PC-3 (cell line): Measurements from ENCODE around the gene ZMIZ1. TPM values are rescaled to one million over a fixed set of nuclear protein-coding genes. Genes with fewer than 3 reads are reported as not detected.

Experiments
- ATAC-seq: fragments of 200-7000 bp; cut with Tn5 transposase; 2 replicates; pipeline ENCODE4 v1.9.1; 2020; ENCODE audit warnings: mild to moderate bottlenecking, moderate library complexity
- BruUV-seq: library from RNA; stranded (reverse); fragments of 400-500 nt; replicated peaks from 2 replicates; lab custom pipeline; 2021; lab: Mats Ljungman, UMichigan
- CTCF ChIA-PET: fragments of 300-600 bp; sonication (Branson Sonifier 250); formaldehyde crosslinking; loops from one replicate; lab custom pipeline; 2022; ENCODE audit warnings: antibody characterized with exemption; lab: Charles Lee
- POLR2A ChIA-PET: fragments of 300-600 bp; sonication (Branson Sonifier 250); formaldehyde crosslinking; loops from one replicate; lab custom pipeline; 2022; ENCODE audit warnings: antibody characterized with exemption; ENCODE audit not compliant: unreplicated experiment; lab: Charles Lee
- DNase-seq: peaks from one replicate; pipeline ENCODE4 v3.0.0-alpha.2; 2015
- H2AFZ ChIP-seq: fragments of 300-600 bp; sonication (generic); 2 replicates; pipeline ENCODE4 v1.6.0; 2016; ENCODE audit warnings: antibody characterized with exemption, low read length
- H3F3A ChIP-seq: fragments of 300-600 bp; sonication (generic); one replicate; pipeline ENCODE4 v1.6.0; 2017; ENCODE audit warnings: antibody characterized with exemption, low read length, control low read depth, mild to moderate bottlenecking; ENCODE audit not compliant: unreplicated experiment
- H3K27ac ChIP-seq: fragments of 300-600 bp; sonication (generic); 2 replicates; pipeline ENCODE4 v1.5.1; 2016; ENCODE audit warnings: mild to moderate bottlenecking, low read length
- H3K27me3 ChIP-seq: fragments of 300-600 bp; sonication (generic); 2 replicates; pipeline ENCODE4 v1.6.1; 2016; ENCODE audit warnings: low read length, mixed read lengths
- H3K36me3 ChIP-seq: fragments of 300-600 bp; sonication (generic); 2 replicates; pipeline ENCODE4 v1.6.1; 2016; ENCODE audit warnings: low read depth, mixed run types, low read length, mixed read lengths
- H3K4me1 ChIP-seq: fragments of 300-600 bp; sonication (generic); 2 replicates; pipeline ENCODE4 v1.5.1; 2016; ENCODE audit warnings: low read length; ENCODE audit not compliant: insufficient read depth
- H3K4me2 ChIP-seq: fragments of 300-600 bp; sonication (generic); 2 replicates; pipeline ENCODE4 v1.6.0; 2016; ENCODE audit warnings: low read length
- H3K4me3 ChIP-seq: fragments of 300-600 bp; sonication (generic); 2 replicates; pipeline ENCODE4 v1.5.1; 2016; ENCODE audit warnings: mild to moderate bottlenecking, low read length, mixed read lengths
- H3K79me2 ChIP-seq: fragments of 300-600 bp; sonication (generic); 2 replicates; pipeline ENCODE4 v1.6.1; 2017; ENCODE audit warnings: low read length, mixed read lengths
- H3K9ac ChIP-seq: fragments of 300-600 bp; sonication (generic); 2 replicates; pipeline ENCODE4 v1.6.0; 2016; ENCODE audit warnings: mild to moderate bottlenecking, low read length
- H3K9me2 ChIP-seq: fragments of 300-600 bp; sonication (generic); replicated peaks from 2 replicates; pipeline ENCODE4 v1.6.1; 2016; ENCODE audit warnings: mixed run types, low read length, mixed read lengths
- H3K9me3 ChIP-seq: fragments of 300-600 bp; sonication (generic); 2 replicates; pipeline ENCODE4 v1.6.1; 2016; ENCODE audit warnings: low read length, mixed read lengths
- H4K20me1 ChIP-seq: fragments of 300-600 bp; sonication (generic); 2 replicates; pipeline ENCODE4 v1.6.1; 2016; ENCODE audit warnings: low read length, mixed read lengths
- EZH2 ChIP-seq: fragments of 300-600 bp; sonication (generic); IDR thresholded peaks from one replicate; pipeline ENCODE4 v1.6.1; 2017; ENCODE audit warnings: antibody characterized with exemption, mild to moderate bottlenecking, low read length; ENCODE audit not compliant: unreplicated experiment
- EZH2phosphoT487 ChIP-seq: fragments of 300-600 bp; sonication (generic); IDR thresholded peaks from 2 replicates; pipeline ENCODE4 v1.6.1; 2018; ENCODE audit warnings: mild to moderate bottlenecking, antibody characterized with exemption, low read length, borderline replicate concordance
- intact Hi-C: fragments of 100-400 bp; cut with micrococcal nuclease; formaldehyde crosslinking; loops from 2 replicates; pipeline ENCODE4 v1.9.0; 2023
- total RNA-seq: library from RNA; depleted of rRNA; stranded (reverse); fragments of >200 nt; gene quantifications from 2 replicates; pipeline ENCODE4 v1.2.3, GENCODE V29; 2014
- TF ChIP-seq, protein P1 (sequence below): fragments of 300-600 bp; sonication (generic); conservative IDR thresholded peaks from 2 replicates; pipeline ENCODE4 v1.5.1; 2017; ENCODE audit warnings: antibody characterized with exemption, low read depth, mild to moderate bottlenecking, low read length

Gene ZMIZ1
- total RNA-seq, 1 experiment from 2014 or later = 55.4 TPM

DNA sequence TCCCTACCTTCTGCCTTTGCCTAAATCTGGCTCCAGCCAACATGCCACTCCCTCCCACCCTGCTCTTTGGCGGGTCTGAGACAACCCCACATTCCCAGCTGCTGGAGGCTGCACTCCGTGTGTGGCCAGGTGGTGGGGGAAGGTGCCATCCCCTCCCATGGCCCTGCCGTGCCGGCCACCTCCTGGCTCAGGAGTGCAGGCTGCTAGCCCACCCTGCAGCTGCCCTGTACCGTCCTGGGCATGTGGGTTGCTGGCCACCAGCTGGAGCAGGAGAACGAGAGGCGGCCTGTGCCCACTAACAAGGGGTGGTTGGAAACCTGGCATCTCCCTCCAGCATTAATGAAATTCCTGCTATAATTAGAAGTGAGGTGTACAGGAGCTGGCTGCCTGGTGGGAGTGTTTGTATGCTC, 97.6 kb downstream of the ZMIZ1 start:
- intact Hi-C loops = no loop called here
- Histone ChIP-seq H3K4me3 (no peak overlapping the region), H3K27ac (no peak overlapping the region), H3K36me3 (peaks cover 10% of the 10 kb centered on the region; the same call in 1 of the 2 replicates), H3K9me3 (no peaks in the 10 kb centered on the region), H3K9ac (no peak overlapping the region), H2AFZ (no peak overlapping the region), H3K9me2 (no peaks in the 10 kb centered on the region), H4K20me1 (no peaks in the 10 kb centered on the region), H3F3A (no peaks in the 10 kb centered on the region), H3K79me2 (0 out of 2 replicates have a peak, but pooled peaks cover 10% of the 10 kb centered on the region), H3K27me3 (no peaks in the 10 kb centered on the region), H3K4me2 (no peak overlapping the region), H3K4me1 (peaks cover 17% of the 10 kb centered on the region)
- no TSS peak for BruUV-seq
- CTCF ChIA-PET = no interaction called here
- TF ChIP-seq EZH2phosphoT487 (no peak), EZH2 (no peak)
- TF ChIP-seq, protein P1, sequence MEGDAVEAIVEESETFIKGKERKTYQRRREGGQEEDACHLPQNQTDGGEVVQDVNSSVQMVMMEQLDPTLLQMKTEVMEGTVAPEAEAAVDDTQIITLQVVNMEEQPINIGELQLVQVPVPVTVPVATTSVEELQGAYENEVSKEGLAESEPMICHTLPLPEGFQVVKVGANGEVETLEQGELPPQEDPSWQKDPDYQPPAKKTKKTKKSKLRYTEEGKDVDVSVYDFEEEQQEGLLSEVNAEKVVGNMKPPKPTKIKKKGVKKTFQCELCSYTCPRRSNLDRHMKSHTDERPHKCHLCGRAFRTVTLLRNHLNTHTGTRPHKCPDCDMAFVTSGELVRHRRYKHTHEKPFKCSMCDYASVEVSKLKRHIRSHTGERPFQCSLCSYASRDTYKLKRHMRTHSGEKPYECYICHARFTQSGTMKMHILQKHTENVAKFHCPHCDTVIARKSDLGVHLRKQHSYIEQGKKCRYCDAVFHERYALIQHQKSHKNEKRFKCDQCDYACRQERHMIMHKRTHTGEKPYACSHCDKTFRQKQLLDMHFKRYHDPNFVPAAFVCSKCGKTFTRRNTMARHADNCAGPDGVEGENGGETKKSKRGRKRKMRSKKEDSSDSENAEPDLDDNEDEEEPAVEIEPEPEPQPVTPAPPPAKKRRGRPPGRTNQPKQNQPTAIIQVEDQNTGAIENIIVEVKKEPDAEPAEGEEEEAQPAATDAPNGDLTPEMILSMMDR = no peak
- POLR2A ChIA-PET = no interaction called here
- ATAC-seq (no peak), DNase-seq (no peak)

DNA sequence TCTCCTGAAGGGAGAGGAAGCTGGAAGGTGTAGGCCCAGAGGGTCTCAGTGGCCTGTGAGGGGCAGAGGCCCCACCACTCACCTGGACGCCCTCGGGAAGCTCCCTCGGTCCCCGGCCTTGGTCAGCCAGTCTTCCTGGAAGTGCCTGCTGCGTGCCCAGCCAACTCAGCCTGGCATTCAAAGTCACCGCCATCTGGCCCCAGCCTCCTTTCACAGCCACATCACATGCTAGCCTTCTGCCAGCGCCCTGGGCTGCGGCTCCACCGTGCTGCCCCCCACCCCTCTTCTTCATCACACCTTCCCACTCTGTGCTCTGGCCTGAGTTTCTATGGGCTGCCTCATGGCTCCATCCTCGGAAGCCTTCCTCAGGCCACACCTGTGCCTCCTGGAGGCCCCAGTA, 98.0 kb downstream of the ZMIZ1 start:
- Histone ChIP-seq H3K27ac (no peak overlapping the region), H3K4me3 (no peak overlapping the region), H3K79me2 (0 out of 2 replicates have a peak, but pooled peaks cover 8% of the 10 kb centered on the region), H3K9me2 (no peaks in the 10 kb centered on the region), H3K4me1 (peaks cover 17% of the 10 kb centered on the region), H2AFZ (no peak overlapping the region), H3K4me2 (no peak overlapping the region), H3K9me3 (no peaks in the 10 kb centered on the region), H3F3A (no peaks in the 10 kb centered on the region), H3K27me3 (no peaks in the 10 kb centered on the region), H3K36me3 (peaks cover 14% of the 10 kb centered on the region; the same call in 1 of the 2 replicates), H4K20me1 (no peaks in the 10 kb centered on the region), H3K9ac (no peak overlapping the region)
- intact Hi-C loops = no loop called here
- BruUV-seq = no TSS peak
- POLR2A ChIA-PET = no interaction called here
- TF ChIP-seq, protein P1 = no peak
- DNase-seq (no peak), ATAC-seq (no peak)
- CTCF ChIA-PET = no interaction called here

DNA sequence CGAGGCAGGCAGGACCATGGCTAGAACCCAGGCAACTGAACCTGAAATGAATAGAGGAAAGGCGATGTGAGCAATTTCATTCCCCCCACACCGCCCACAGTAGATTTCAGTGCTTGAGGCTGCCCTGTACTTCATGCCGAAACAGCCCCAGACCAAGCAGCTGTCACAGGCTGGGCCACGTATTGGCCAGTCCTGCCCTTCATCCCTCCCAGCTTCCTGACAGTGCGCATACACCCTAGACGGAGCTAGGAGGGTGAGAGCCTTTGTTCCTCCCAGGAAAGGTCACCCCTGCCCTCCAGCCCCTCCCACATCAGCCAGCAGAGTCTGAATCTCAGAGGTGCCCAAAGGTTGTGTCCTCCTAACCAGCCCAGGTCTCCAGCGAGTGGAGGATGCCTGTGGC, 98.8 kb downstream of the ZMIZ1 start:
- Histone ChIP-seq H3K79me2 (0 out of 2 replicates have a peak, but pooled peaks cover 6% of the 10 kb centered on the region), H3F3A (no peaks in the 10 kb centered on the region), H4K20me1 (no peaks in the 10 kb centered on the region), H3K9ac (no peak overlapping the region), H3K36me3 (peaks cover 15% of the 10 kb centered on the region; the same call in 1 of the 2 replicates), H3K4me3 (no peak overlapping the region), H2AFZ (no peak overlapping the region), H3K27ac (no peak overlapping the region), H3K27me3 (no peaks in the 10 kb centered on the region), H3K9me2 (no peaks in the 10 kb centered on the region), H3K4me2 (no peak overlapping the region), H3K9me3 (no peaks in the 10 kb centered on the region), H3K4me1 (peaks cover 13% of the 10 kb centered on the region)
- ChIA-PET CTCF (no interaction called here), POLR2A (interaction anchor here (0.7 kb wide), 1 partner anchor 16 kb away, joined by 3 read pairs; no protein-coding TSS in a partner anchor)
- intact Hi-C loops = no loop called here
- no TSS peak for BruUV-seq
- no peak for ATAC-seq
- TF ChIP-seq, protein P1 = no peak
- no peak for TF ChIP-seq EZH2
- TF ChIP-seq EZH2phosphoT487 = no peak
- DNase-seq = no peak
